ENCODE measurements around the gene UBN2.

Gene UBN2

GRCh38 chr7:139192014-139192706, 38.9 kb upstream of the UBN2 start:
- H3K27ac ChIP-seq (ENCODE audit: low read depth, low read length): no peak overlapping the region
- no peaks in the 10 kb centered on the region for H3K79me2 ChIP-seq (ENCODE audit: control insufficient read depth, low read length)
- H3K9me3 ChIP-seq (ENCODE audit: control insufficient read depth, insufficient read depth, low read length): no peaks in the 10 kb centered on the region
- no peaks in the 10 kb centered on the region for H3K9me2 ChIP-seq (replicated peaks; ENCODE audit: control insufficient read depth, low read length)
- no peaks in the 10 kb centered on the region for H3F3A ChIP-seq (ENCODE audit: control insufficient read depth, insufficient read depth)
- no peaks in the 10 kb centered on the region for H4K20me1 ChIP-seq (ENCODE audit: control insufficient read depth, insufficient read depth, low read depth, low read length)
- no peaks in the 10 kb centered on the region for H3K27me3 ChIP-seq (ENCODE audit: control insufficient read depth, low read length)
- no peaks in the 10 kb centered on the region for H3K36me3 ChIP-seq (ENCODE audit: control insufficient read depth, low read length)
- H3K4me3 ChIP-seq (ENCODE audit: low read length): no peak overlapping the region
- TF ChIP-seq EZH2phosphoT487 (IDR thresholded peaks at IDR 0.05; ENCODE audit: borderline replicate concordance, low read length) (no peak), CTCF (IDR thresholded peaks at IDR 0.05; ENCODE audit: low read depth, low read length, poor library complexity, severe bottlenecking) (no peak)
- no peaks in the 10 kb centered on the region for H3K4me1 ChIP-seq (ENCODE audit: control insufficient read depth, low read length)
- H3K4me2 ChIP-seq (ENCODE audit: low read length): no peak overlapping the region

- Histone ChIP-seq H3K4me3 (ENCODE audit: low read length) (no peak overlapping the region), H3K36me3 (ENCODE audit: control insufficient read depth, low read length) (no peaks in the 10 kb centered on the region), H3K9me2 (replicated peaks; ENCODE audit: control insufficient read depth, low read length) (no peaks in the 10 kb centered on the region), H3K27ac (ENCODE audit: low read depth, low read length) (no peak overlapping the region), H3K9me3 (ENCODE audit: control insufficient read depth, insufficient read depth, low read length) (peaks cover 1% of the 10 kb centered on the region; the same call in 1 of the 2 replicates), H3F3A (ENCODE audit: control insufficient read depth, insufficient read depth) (no peaks in the 10 kb centered on the region), H4K20me1 (ENCODE audit: control insufficient read depth, insufficient read depth, low read depth, low read length) (no peaks in the 10 kb centered on the region), H3K27me3 (ENCODE audit: control insufficient read depth, low read length) (no peaks in the 10 kb centered on the region), H3K4me2 (ENCODE audit: low read length) (no peak overlapping the region), H3K4me1 (ENCODE audit: control insufficient read depth, low read length) (no peaks in the 10 kb centered on the region), H3K79me2 (ENCODE audit: control insufficient read depth, low read length) (no peaks in the 10 kb centered on the region)
- TF ChIP-seq CTCF (IDR thresholded peaks at IDR 0.05; ENCODE audit: low read depth, low read length, poor library complexity, severe bottlenecking): no peak
- no peak for TF ChIP-seq EZH2phosphoT487 (IDR thresholded peaks at IDR 0.05; ENCODE audit: borderline replicate concordance, low read length)
Observed at GRCh38 chr7:139200382-139200781, 30.7 kb upstream of the UBN2 start.

GRCh38 chr7:139203992-139204391, 27.0 kb upstream of the UBN2 start:
- Histone ChIP-seq H3K4me3 (ENCODE audit: low read length) (no peak overlapping the region), H3K9me3 (ENCODE audit: control insufficient read depth, insufficient read depth, low read length) (peaks cover 12% of the 10 kb centered on the region), H3K79me2 (ENCODE audit: control insufficient read depth, low read length) (no peaks in the 10 kb centered on the region), H3K4me2 (ENCODE audit: low read length) (no peak overlapping the region), H3K4me1 (ENCODE audit: control insufficient read depth, low read length) (no peaks in the 10 kb centered on the region), H3K27ac (ENCODE audit: low read depth, low read length) (no peak overlapping the region), H3F3A (ENCODE audit: control insufficient read depth, insufficient read depth) (no peaks in the 10 kb centered on the region), H3K27me3 (ENCODE audit: control insufficient read depth, low read length) (no peaks in the 10 kb centered on the region), H3K9me2 (replicated peaks; ENCODE audit: control insufficient read depth, low read length) (no peaks in the 10 kb centered on the region), H4K20me1 (ENCODE audit: control insufficient read depth, insufficient read depth, low read depth, low read length) (no peaks in the 10 kb centered on the region), H3K36me3 (ENCODE audit: control insufficient read depth, low read length) (no peaks in the 10 kb centered on the region)
- TF ChIP-seq EZH2phosphoT487 (IDR thresholded peaks at IDR 0.05; ENCODE audit: borderline replicate concordance, low read length) (no peak), CTCF (IDR thresholded peaks at IDR 0.05; ENCODE audit: low read depth, low read length, poor library complexity, severe bottlenecking) (no peak)

Measured in DOHH2 (cell line).